HG03025 (cell line): ENCODE results near the gene TRMT11.
"Not testable (repeated sequence)": the region's sequence is repeated elsewhere in the genome, so short reads cannot be mapped to it uniquely, and the experiment has no call there.

Experiments
- ATAC-seq: cut with Tn5 transposase; IDR thresholded peaks from one replicate; pipeline ENCODE4 v1.9.1; 2021; ENCODE audit warnings: mild to moderate bottlenecking, moderate library complexity; ENCODE audit not compliant: unreplicated experiment, low FRiP score

TRMT11 gene

DNA sequence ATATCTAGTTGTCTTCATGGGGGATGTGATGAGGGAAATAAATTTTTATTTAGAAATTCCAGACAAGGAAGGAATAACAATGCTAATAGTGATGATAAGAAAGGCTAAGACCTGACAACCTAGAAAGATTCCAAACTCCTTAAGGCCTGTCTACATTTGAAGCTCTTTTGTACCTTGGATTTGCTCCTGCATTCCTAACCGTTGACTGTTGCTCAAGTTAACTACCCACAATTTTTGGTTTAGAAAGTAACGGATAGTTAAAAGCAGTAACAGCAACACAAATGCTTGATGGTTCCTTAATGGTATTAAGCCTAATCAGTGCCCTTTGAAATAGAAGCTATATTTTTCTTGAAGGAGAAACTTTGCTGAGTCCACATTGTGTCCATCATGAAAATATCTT, 52.9 kb downstream of the TRMT11 start:
- ATAC-seq = no peak

DNA sequence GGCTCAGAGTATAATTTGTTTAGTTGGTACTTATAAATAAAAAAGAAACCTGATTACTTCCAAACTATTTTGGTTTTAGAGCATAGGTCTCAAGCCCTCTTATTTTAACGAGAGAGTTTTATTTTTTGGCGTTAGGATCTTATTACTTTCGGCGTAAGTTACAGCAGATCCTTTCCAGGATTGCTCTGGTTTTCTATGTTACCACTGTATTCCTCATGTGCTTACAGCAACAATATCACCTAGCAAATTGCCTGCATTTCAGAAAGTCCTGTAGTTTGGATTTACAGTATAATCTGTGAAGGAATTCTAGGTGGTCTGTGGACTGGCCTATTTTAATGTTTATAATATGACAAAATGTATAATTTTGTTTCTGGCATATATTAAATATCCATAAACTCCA, 54.1 kb downstream of the TRMT11 start:
- no peak for ATAC-seq

- ATAC-seq = no peak
Measured at GRCh38 chr6:126040826-126041225, 54.5 kb downstream of the TRMT11 start.

DNA sequence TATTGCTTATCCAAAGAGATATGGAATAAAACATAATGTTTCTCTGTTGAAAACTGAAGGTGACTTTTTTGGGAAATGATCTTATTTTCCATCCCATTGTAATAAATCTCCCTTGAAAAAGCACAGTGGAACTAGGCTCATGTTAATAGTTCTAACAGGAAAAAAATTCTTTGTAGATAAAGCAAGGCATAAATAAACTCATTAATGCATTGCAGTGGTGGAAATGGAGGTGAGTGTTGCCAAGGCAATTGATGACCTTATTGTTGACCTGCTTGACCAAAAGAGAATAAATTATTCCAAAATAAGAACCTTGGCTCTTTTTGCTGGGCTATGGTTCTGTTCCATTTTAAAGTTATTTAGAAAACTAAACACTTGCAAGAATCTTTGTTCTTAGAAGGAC, 55.2 kb downstream of the TRMT11 start:
- no peak for ATAC-seq

DNA sequence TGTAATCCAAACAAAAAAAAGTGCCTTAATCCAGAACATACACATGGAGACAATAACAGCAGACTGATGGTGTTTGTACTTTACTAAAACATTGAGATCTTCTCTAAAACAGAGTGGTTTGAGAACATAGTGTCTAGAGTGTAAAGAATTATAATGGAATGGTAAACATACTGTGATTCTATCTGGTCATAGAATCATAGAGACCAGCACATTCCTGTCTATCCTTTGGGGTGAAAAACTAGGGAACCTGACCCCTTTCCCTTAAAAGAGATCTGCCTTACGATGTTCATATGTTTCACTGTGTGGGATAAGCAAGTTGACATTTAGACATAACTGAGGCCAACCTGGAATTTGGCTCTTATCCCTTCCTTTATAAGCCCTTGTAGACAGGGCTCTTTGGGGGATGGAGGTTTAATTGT, 55.7 kb downstream of the TRMT11 start:
- ATAC-seq = no peak

DNA sequence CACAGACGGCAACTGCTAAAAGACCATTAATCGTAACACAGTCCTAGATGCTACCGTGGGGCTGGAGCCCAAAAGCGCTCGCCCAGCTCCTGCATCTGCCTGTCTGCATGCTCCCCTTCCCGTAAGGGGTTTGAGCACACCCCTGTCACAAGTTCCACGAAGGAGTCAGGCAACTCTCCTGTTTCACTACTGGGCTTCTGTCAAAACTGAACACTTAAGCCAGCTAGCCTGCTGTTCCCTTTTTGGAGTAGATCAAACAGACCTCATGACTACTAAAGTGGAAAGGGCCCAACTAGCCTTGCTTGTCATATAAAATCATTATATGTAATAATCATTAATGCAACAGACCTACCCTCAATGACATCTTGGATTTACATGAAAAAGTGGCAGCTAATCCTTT, 61.3 kb downstream of the TRMT11 start:
- ATAC-seq = no peak

DNA sequence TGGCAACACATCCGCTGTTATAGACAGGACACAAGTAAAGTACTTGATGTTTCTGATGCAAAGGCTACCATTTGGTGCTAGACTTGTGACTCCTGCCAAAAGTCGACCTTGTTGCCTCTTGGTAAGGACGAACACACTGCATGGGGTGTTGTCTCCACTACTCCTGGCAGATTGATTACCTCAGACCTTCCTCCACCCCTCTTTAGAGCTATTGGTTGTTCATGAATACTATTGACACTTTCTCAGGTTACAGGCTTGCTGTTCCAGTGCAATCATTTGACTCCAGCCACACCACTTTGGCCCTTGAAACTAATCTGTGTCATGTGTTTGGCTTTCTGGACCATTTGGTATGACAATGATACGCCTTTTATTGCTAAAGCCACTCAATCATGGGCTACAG, 62.3 kb downstream of the TRMT11 start:
- no peak for ATAC-seq

GRCh38 chr6:126050795-126051194, 64.5 kb downstream of the TRMT11 start:
- ATAC-seq = no peak

GRCh38 chr6:126051791-126052190, 65.5 kb downstream of the TRMT11 start:
- ATAC-seq = no peak

DNA sequence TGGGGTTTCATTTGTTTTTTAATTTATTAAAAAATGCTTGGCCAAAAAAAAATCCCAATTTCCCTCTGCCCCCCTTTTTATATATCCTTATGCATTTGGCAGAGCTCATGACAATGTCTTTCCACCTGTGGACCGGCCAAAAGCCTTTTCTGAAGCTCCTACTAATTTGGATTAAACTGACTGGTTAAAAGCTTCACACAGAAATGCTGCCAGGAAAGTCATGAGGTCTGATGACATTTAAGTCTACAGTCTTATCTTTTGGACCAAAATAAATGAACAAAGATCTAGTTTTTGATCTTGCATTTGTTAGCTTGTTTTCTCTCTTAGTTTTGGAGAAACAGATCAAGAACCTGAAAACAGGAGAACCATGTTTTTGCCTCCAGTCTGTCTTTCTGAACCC, 66.1 kb downstream of the TRMT11 start:
- no peak for ATAC-seq

DNA sequence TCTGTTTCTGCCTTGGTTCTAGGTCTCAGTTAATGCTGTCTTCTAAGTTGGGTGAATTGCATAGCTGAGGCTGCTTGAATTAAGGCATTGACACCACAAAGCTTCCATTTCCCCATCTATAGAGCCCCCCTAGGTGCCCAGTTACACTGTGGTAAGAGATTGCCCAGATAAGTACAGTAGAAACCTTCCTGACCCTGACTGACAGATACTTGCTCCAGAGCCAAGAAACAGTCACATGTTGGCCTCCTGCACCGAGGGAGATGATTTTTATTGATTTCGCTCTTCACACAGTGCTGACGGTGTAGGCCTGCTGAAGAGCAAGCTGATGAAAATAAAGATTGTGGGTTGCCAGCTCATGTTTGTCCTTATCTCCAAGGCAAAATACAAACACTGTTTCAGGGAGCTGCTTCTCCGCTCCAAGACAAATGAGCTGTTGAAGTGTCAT, 67.9 kb downstream of the TRMT11 start:
- ATAC-seq = no peak

- no peak for ATAC-seq
Measured at GRCh38 chr6:126054802-126055201, 68.5 kb downstream of the TRMT11 start.

DNA sequence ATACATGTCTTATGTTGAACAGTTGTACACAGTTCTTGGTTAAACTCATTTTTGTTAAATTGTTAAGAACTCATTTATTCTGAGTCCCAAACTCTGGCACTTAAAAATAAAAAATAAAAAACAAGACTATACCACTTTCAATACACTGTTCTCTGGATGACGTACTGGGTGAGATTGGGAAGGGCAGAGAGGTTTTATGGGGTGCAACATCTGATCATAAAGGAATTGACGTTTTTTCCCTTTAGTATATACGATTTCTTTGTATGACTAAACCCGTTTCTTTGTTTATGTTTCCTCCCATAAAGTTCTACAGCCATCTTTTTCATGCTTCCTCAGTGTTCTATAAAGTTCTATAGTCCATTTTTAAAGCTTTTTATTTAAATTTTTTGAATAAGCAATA, 69.1 kb downstream of the TRMT11 start:
- ATAC-seq = no peak

GRCh38 chr6:126056355-126057004, 70.1 kb downstream of the TRMT11 start:
- no peak for ATAC-seq

DNA sequence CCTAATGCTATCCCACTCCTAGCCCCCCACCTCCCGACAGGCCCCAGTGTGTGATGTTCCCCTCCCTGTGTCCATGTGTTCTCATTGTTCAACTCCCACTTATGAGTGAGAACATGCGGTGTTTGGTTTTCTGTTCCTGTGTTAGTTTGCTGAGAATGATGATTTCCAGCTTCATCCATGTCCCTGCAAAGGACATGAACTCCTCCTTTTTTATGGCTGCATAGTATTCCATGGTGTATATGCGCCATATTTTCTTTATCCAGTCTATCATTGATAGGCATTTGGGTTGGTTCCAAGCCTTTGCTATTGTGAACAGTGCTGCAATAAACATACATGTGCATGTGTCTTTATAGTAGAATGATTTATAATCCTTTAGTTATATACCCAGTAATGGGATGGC, 71.7 kb downstream of the TRMT11 start:
- ATAC-seq = not testable (repeated sequence)

DNA sequence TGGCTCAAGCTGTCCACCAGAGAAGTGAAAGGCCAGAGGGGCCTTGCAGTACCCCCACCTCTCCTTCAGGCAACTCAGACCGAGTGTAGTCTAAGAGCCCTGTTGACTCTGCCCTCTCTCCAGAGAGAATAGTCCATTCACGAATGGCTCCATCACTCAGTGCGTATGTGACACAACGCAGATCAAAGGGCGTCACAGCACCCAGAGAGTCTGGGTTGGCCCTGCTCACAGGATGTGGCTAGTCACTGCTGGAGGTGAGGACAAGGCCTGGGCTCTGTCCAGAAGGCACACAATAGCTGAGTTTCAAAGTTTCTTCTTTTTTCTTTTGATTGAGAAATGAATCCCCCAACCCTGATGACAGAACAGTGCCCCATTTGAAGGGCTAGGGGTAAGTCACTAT, 74.1 kb downstream of the TRMT11 start:
- ATAC-seq = no peak

- ATAC-seq = no peak
Measured at GRCh38 chr6:126063512-126064146, 77.3 kb downstream of the TRMT11 start.

DNA sequence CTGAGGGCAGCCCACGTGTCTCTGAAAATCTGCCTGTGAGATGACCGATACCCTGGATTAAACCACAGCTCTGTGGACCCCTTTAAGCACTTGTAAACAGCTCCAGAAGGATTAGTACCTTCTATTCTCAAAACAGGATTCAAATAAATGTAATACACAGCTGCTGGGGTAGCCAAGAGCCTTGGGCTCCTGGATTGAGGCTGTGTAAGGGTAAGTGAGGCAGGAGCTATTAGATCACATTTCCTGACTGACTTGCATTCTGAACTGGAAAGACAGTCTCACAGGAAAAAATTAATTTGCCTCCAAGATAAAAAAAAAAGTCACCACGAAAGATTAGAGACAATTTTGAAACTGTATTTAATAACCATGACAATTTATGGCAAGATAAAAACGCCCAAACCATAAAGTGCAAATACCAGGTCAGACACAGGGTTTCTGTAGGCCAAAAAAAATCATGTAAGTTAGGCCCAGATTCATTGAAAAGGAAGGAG, 78.0 kb downstream of the TRMT11 start:
- no peak for ATAC-seq

DNA sequence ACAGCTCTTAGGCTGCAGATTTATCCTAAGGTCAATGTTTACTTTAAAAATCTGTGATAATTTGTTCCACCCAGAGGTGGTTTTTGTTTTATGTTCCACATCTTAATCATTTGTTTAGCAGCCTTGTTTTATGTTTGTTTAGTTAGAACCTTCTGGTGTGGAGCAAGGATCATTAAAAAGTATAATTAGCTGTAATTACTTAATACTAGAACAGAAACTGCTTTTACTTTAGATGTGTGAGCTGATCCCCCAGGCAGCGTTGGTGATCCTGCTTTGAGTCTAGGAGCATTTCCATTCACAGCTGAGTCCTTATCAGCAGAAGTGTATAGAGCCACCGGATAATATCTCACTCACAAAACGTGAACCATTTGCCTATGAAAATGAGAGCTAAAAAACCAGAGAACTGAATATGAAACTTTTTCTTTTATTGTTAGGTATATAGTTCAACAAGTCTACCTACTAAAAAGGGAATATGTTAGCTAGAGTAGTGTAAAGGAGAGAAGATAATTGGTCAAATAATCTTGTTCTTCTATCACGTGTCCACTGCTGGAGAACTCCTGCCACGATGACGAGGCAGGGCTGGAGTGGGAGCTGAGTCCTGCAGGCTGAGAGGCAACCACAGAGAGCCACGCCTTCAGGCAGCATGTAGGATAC, 78.5 kb downstream of the TRMT11 start:
- no peak for ATAC-seq

DNA sequence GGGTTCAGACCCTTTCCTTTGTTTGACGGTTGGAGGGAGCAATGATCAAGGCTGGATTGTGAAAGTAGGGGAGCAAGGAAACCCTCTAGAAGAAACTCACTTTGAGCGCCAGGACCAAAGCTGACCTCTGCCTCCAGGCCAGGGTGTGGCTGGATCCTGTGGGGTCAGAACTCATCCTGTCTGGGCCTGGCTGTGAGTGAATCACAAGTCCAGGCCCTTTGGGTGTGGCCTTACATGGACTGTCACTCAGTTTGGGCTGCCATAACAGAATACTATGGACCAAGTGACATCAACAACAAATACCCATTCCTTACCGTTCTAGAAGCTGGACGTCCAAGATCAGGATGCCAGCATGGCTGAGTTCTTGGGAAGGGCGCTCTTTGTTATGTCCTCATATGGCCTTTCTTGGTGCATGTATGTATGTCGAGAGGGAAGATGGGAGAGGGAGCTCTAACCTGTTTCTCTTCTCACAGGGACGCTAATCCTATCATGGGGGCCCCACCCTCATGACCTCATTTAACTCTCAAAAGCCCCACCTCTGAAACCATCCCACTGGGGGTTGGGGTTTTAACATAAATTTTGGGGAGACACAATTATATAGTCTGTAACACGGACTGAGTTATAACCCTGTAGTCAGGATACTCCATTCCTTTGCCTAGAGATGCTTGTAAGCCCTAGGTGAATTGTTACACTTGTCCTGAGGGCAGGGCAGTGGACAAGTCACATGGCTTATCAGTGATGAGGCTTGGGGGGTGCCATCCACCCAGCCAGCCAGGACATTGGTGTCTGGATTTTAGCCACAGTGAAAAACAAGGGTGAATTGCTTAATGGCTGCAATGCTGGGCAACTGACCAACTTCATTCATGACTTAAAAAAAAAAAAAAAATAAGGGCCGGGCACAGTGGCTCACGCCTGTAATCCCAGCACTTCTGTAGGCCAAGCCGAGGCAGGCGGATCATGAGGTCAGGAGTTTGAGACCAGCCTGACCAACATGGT, 80.0 kb downstream of the TRMT11 start:
- no peak for ATAC-seq

GRCh38 chr6:126067073-126067472, 80.7 kb downstream of the TRMT11 start:
- no peak for ATAC-seq
